HEK293 (cell line): ENCODE data around the gene ABLIM2.

ENCODE experiments used
- CTCF ChIA-PET: fragments of 350-600 bp; formaldehyde crosslinking; extraction: SDS; loops from one replicate; lab custom pipeline; 2021; ENCODE audit warnings: antibody characterized with exemption; lab: Yijun Ruan, JAX
- POLR2A ChIA-PET: fragments of 300-600 bp; formaldehyde crosslinking; extraction: SDS; loops from one replicate; lab custom pipeline; 2020; ENCODE audit warnings: antibody characterized with exemption, inconsistent platforms; lab: Yijun Ruan, JAX
- H3K27ac ChIP-seq: fragments of 200-500 bp; sonication (Bioruptor generic); 2 replicates; pipeline ENCODE4 v1.5.1; 2014; ENCODE audit warnings: low read depth, low read length, control low read depth, inconsistent platforms; ENCODE audit errors: extremely low read depth
- H3K36me3 ChIP-seq, 2 experiments: fragments of 200-500 bp in 1 of 2; sonication (Bioruptor generic) in 1 of 2; 1 replicate in 1 of 2; 2 replicates in 1 of 2; pipeline ENCODE4 v1.5.1; 2014 to 2017; ENCODE audit warnings: inconsistent platforms in 2 of 2, low read length in 2 of 2; ENCODE audit not compliant: control insufficient read depth in 2 of 2, insufficient read depth in 1 of 2
- H3K4me1 ChIP-seq: fragments of 200-500 bp; sonication (Bioruptor generic); 2 replicates; pipeline ENCODE4 v1.5.1; 2014; ENCODE audit warnings: mild to moderate bottlenecking, low read length, inconsistent platforms; ENCODE audit not compliant: control insufficient read depth, insufficient read depth
- H3K4me3 ChIP-seq: 2 replicates; pipeline ENCODE4 v1.5.1; 2011; ENCODE audit warnings: low read depth, mild to moderate bottlenecking, control low read depth, low read length, moderate library complexity
- H3K9me3 ChIP-seq: fragments of 200-500 bp; sonication (Bioruptor generic); 2 replicates; pipeline ENCODE4 v1.5.1; 2014; ENCODE audit warnings: low read depth, low read length, inconsistent platforms; ENCODE audit not compliant: control insufficient read depth, insufficient read depth
- EGR2 ChIP-seq: fragments of 450-650 bp; formaldehyde crosslinking; IDR thresholded peaks from 2 replicates; pipeline ENCODE4 v1.5.1; 2016; ENCODE audit warnings: low read depth, missing biosample characterization, missing genetic modification characterization
- KLF16 ChIP-seq: fragments of 450-650 bp; formaldehyde crosslinking; IDR thresholded peaks from 2 replicates; pipeline ENCODE4 v1.5.1; 2017; ENCODE audit warnings: missing biosample characterization, missing genetic modification characterization
- MEIS1 ChIP-seq: sonication (generic); formaldehyde crosslinking; IDR thresholded peaks from 2 replicates; pipeline ENCODE4 v1.8.1; 2022; ENCODE audit warnings: missing genetic modification reagents, mild to moderate bottlenecking, borderline replicate concordance
- OSR2 ChIP-seq: fragments of 450-650 bp; formaldehyde crosslinking; IDR thresholded peaks from 2 replicates; pipeline ENCODE4 v1.5.1; 2016; ENCODE audit warnings: missing biosample characterization, missing genetic modification characterization
- SALL2 ChIP-seq: fragments of 450-650 bp; formaldehyde crosslinking; IDR thresholded peaks from 2 replicates; pipeline ENCODE4 v1.5.0; 2017; ENCODE audit warnings: missing biosample characterization, mild to moderate bottlenecking, missing genetic modification characterization, borderline replicate concordance
- SCRT1 ChIP-seq: fragments of 450-650 bp; formaldehyde crosslinking; IDR thresholded peaks from 2 replicates; pipeline ENCODE4 v1.5.1; 2016; ENCODE audit warnings: missing biosample characterization, missing genetic modification characterization, borderline replicate concordance
- SCRT2 ChIP-seq: fragments of 450-650 bp; formaldehyde crosslinking; IDR thresholded peaks from 2 replicates; pipeline ENCODE4 v1.5.1; 2016; ENCODE audit warnings: missing biosample characterization, missing genetic modification characterization
- WT1 ChIP-seq: fragments of 450-650 bp; formaldehyde crosslinking; IDR thresholded peaks from 2 replicates; pipeline ENCODE4 v1.5.1; 2016; ENCODE audit warnings: missing biosample characterization, missing genetic modification characterization
- ZBTB44 ChIP-seq: fragments of 450-650 bp; IDR thresholded peaks from 2 replicates; pipeline ENCODE4 v1.5.1; 2018; ENCODE audit warnings: missing biosample characterization, mild to moderate bottlenecking, missing genetic modification characterization
- ZFHX2 ChIP-seq: fragments of 450-650 bp; formaldehyde crosslinking; conservative IDR thresholded peaks from 2 replicates; pipeline ENCODE4 v1.5.1; 2016; ENCODE audit warnings: missing biosample characterization, missing genetic modification characterization
- ZIC2 ChIP-seq: fragments of 450-650 bp; formaldehyde crosslinking; IDR thresholded peaks from 2 replicates; pipeline ENCODE4 v1.5.1; 2016; ENCODE audit warnings: missing biosample characterization, missing genetic modification characterization
- ZNF146 ChIP-seq: fragments of 450-650 bp; formaldehyde crosslinking; IDR thresholded peaks from 2 replicates; pipeline ENCODE4 v1.5.1; 2016; ENCODE audit warnings: missing biosample characterization, missing genetic modification characterization
- ZNF175 ChIP-seq: fragments of 450-650 bp; formaldehyde crosslinking; IDR thresholded peaks from 2 replicates; pipeline ENCODE4 v1.5.1; 2016; ENCODE audit warnings: missing biosample characterization, missing genetic modification characterization
- ZNF341 ChIP-seq: fragments of 450-650 bp; formaldehyde crosslinking; IDR thresholded peaks from 2 replicates; pipeline ENCODE4; 2016; ENCODE audit warnings: low read depth, missing biosample characterization, missing genetic modification characterization
- ZNF416 ChIP-seq: fragments of 450-650 bp; formaldehyde crosslinking; IDR thresholded peaks from 2 replicates; pipeline ENCODE4 v1.5.1; 2016; ENCODE audit warnings: missing biosample characterization, missing genetic modification characterization
- ZNF473 ChIP-seq: fragments of 450-650 bp; formaldehyde crosslinking; IDR thresholded peaks from 2 replicates; pipeline ENCODE4 v1.5.1; 2017; ENCODE audit warnings: missing biosample characterization, missing genetic modification characterization
- ZNF624 ChIP-seq: fragments of 450-650 bp; formaldehyde crosslinking; IDR thresholded peaks from 2 replicates; pipeline ENCODE4 v1.5.1; 2017; ENCODE audit warnings: missing biosample characterization, missing genetic modification characterization
- ZSCAN16 ChIP-seq: fragments of 450-650 bp; formaldehyde crosslinking; IDR thresholded peaks from 2 replicates; pipeline ENCODE4 v1.5.1; 2016; ENCODE audit warnings: missing biosample characterization, missing genetic modification characterization
- TF ChIP-seq, protein P1 (sequence below): fragments of 450-650 bp; formaldehyde crosslinking; IDR thresholded peaks from 2 replicates; pipeline ENCODE4 v1.5.1; 2017; ENCODE audit warnings: missing biosample characterization, mild to moderate bottlenecking, missing genetic modification characterization, moderate library complexity
- TF ChIP-seq, protein P2 (sequence below): fragments of 450-650 bp; formaldehyde crosslinking; IDR thresholded peaks from 2 replicates; pipeline ENCODE4 v1.5.1; 2016; ENCODE audit warnings: missing biosample characterization, missing genetic modification characterization
- TF ChIP-seq, protein P3 (sequence below): fragments of 450-650 bp; formaldehyde crosslinking; IDR thresholded peaks from 2 replicates; pipeline ENCODE4 v1.5.1; 2017; ENCODE audit warnings: missing biosample characterization, missing genetic modification characterization

The ABLIM2 gene

GRCh38 chr4:8188743-8189550 is 30.3 kb upstream of the ABLIM2 start:
- no peaks in the 10 kb centered on the region for H3K9me3 ChIP-seq
- no peak overlapping the region for H3K4me3 ChIP-seq
- TF ChIP-seq ZFHX2 (tag by site-specific recombination): peak; percentile 72
- 0 out of 2 replicates have a peak, but pooled peaks have one; percentile 22 for TF ChIP-seq ZNF341
- TF ChIP-seq, protein P1, sequence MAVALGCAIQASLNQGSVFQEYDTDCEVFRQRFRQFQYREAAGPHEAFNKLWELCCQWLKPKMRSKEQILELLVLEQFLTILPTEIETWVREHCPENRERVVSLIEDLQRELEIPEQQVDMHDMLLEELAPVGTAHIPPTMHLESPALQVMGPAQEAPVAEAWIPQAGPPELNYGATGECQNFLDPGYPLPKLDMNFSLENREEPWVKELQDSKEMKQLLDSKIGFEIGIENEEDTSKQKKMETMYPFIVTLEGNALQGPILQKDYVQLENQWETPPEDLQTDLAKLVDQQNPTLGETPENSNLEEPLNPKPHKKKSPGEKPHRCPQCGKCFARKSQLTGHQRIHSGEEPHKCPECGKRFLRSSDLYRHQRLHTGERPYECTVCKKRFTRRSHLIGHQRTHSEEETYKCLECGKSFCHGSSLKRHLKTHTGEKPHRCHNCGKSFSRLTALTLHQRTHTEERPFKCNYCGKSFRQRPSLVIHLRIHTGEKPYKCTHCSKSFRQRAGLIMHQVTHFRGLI (tag by site-specific recombination): peak; percentile 82
- TF ChIP-seq ZNF175 (tag by site-specific recombination): no peak
- no peak for TF ChIP-seq KLF16 (tag by site-specific recombination)
- peak; percentile 79 for TF ChIP-seq EGR2
- no peak overlapping the region for H3K27ac ChIP-seq
- ChIA-PET POLR2A (no interaction called here), CTCF (no interaction called here)
- H3K36me3 ChIP-seq: no peaks in the 10 kb centered on the region
- H3K4me1 ChIP-seq: no peaks in the 10 kb centered on the region

DNA sequence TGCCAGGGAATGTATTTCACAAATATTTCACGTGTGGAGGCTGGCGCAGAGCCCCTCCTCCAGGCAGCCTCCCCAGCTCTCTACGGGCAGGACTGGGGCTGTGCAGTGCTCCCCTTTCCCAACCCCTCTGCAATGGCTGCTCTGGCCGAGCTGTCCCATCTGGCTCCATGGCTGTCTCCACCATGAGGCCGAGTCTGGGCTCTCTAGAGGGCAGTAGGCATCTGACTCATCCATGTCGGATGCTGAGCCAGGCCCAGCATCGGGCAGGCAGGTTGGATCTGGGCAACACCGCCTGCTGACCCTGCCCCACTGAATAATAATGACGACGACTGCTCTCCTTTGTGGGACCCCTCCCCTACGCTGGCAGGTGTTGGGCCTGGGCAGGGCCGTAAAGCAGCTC is 29.5 kb upstream of the ABLIM2 start:
- Histone ChIP-seq H3K36me3 (no peaks in the 10 kb centered on the region), H3K4me1 (no peaks in the 10 kb centered on the region; the same call in 1 of the 2 replicates), H3K27ac (no peak overlapping the region), H3K9me3 (no peaks in the 10 kb centered on the region), H3K4me3 (no peak overlapping the region)
- ChIA-PET CTCF (no interaction called here), POLR2A (no interaction called here)
- no peak for TF ChIP-seq ZNF473 (tag by site-specific recombination)

- ChIA-PET POLR2A (no interaction called here), CTCF (no interaction called here)
- no peaks in the 10 kb centered on the region; the same call in 1 of the 2 replicates for H3K4me1 ChIP-seq
- H3K4me3 ChIP-seq: no peak overlapping the region
- no peaks in the 10 kb centered on the region for H3K9me3 ChIP-seq
- H3K27ac ChIP-seq: no peak overlapping the region
- peak; percentile 87 for TF ChIP-seq ZIC2 (tag by site-specific recombination)
- TF ChIP-seq ZSCAN16 (tag by site-specific recombination): no peak
- no peaks in the 10 kb centered on the region for H3K36me3 ChIP-seq
Observed at GRCh38 chr4:8185930-8186329, 27.3 kb upstream of the ABLIM2 start.

GRCh38 chr4:8185295-8185694 is 26.7 kb upstream of the ABLIM2 start:
- no peaks in the 10 kb centered on the region for H3K36me3 ChIP-seq
- H3K4me3 ChIP-seq: no peak overlapping the region
- ChIA-PET POLR2A (interaction anchor here (0.6 kb wide), 1 partner anchor 1072 kb away, joined by 4 read pairs; no protein-coding TSS in a partner anchor), CTCF (no interaction called here)
- H3K9me3 ChIP-seq: no peaks in the 10 kb centered on the region
- no peaks in the 10 kb centered on the region; the same call in 1 of the 2 replicates for H3K4me1 ChIP-seq
- H3K27ac ChIP-seq: no peak overlapping the region
- 0 out of 2 replicates have a peak, but pooled peaks have one; percentile 29 for TF ChIP-seq WT1
- peak; percentile 80 for TF ChIP-seq ZIC2 (tag by site-specific recombination)
- no peak for TF ChIP-seq ZNF416
- TF ChIP-seq, protein P2, sequence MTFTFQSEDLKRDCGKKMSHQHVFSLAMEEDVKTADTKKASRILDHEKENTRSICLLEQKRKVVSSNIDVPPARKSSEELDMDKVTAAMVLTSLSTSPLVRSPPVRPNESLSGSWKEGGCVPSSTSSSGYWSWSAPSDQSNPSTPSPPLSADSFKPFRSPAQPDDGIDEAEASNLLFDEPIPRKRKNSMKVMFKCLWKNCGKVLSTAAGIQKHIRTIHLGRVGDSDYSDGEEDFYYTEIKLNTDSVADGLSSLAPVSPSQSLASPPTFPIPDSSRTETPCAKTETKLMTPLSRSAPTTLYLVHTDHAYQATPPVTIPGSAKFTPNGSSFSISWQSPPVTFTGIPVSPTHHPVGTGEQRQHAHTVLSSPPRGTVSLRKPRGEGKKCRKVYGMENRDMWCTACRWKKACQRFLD (tag by site-specific recombination): no peak
- TF ChIP-seq ZNF624: no peak
- 0 out of 2 replicates have a peak, but pooled peaks have one; percentile 14 for TF ChIP-seq ZBTB44
- TF ChIP-seq, protein P3, sequence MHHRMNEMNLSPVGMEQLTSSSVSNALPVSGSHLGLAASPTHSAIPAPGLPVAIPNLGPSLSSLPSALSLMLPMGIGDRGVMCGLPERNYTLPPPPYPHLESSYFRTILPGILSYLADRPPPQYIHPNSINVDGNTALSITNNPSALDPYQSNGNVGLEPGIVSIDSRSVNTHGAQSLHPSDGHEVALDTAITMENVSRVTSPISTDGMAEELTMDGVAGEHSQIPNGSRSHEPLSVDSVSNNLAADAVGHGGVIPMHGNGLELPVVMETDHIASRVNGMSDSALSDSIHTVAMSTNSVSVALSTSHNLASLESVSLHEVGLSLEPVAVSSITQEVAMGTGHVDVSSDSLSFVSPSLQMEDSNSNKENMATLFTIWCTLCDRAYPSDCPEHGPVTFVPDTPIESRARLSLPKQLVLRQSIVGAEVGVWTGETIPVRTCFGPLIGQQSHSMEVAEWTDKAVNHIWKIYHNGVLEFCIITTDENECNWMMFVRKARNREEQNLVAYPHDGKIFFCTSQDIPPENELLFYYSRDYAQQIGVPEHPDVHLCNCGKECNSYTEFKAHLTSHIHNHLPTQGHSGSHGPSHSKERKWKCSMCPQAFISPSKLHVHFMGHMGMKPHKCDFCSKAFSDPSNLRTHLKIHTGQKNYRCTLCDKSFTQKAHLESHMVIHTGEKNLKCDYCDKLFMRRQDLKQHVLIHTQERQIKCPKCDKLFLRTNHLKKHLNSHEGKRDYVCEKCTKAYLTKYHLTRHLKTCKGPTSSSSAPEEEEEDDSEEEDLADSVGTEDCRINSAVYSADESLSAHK (tag by site-specific recombination): peak; percentile 38; the same call in 1 of the 2 replicates
- TF ChIP-seq MEIS1: no peak
- TF ChIP-seq SCRT1 (tag by site-specific recombination): peak; percentile 36; the same call in 1 of the 2 replicates
- TF ChIP-seq ZNF146 (tag by site-specific recombination): no peak
- TF ChIP-seq OSR2 (tag by site-specific recombination): peak; percentile 81
- no peak for TF ChIP-seq SALL2 (tag by site-specific recombination)
- peak; percentile 81 for TF ChIP-seq SCRT2
